NCI-H345 treated with DMSO at 0.1 percent for 48 hours (cell line): Measurements from ENCODE around the gene TIMM23B.
"Not testable (repeated sequence)": the region's sequence is repeated elsewhere in the genome, so short reads cannot be mapped to it uniquely, and the experiment has no call there.

Source experiments
- DNase-seq: peaks from one replicate; lab custom pipeline; 2025; ENCODE audit not compliant: unreplicated experiment; lab: John Stamatoyannopoulos, UW

The TIMM23B gene

DNA sequence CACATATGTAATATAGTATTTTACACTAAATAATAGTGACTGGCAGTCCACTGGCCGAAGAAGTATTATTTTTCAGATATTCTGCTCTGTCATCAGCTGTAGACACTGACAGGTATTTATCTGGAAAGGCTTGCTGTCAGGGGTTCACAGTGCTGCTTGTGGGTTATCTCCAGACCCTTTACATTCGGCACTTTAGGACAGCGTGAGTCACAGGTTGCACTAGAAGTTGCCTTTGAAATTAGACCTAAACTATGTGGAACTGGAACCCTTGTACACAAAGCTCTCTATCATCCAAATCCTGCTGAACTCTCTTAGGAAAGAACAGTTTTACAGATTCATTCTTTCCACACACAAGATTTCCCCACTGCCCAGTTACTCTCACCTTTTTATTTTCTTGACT is 30.2 kb downstream of the TIMM23B start:
- not testable (repeated sequence) for DNase-seq

DNA sequence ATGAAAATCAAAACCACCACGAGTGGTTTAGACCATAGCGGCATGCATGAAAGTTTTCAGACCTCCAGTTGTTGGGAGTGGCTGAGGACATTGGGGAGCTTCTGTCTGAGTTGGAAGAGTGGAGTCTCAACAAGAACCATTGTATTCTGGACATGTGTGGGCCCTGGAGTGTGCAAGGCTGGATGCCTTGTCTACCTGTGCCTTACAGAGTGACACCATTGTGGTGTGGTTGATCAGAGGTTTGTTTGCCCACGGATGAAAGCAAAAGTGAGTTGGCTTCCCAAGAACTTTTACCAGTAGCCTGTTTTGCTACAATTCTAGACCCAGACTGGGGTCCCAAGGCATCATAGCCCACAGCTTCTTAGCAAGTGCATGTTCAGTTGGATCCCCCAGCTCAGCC is 35.9 kb downstream of the TIMM23B start:
- not testable (repeated sequence) for DNase-seq

DNA sequence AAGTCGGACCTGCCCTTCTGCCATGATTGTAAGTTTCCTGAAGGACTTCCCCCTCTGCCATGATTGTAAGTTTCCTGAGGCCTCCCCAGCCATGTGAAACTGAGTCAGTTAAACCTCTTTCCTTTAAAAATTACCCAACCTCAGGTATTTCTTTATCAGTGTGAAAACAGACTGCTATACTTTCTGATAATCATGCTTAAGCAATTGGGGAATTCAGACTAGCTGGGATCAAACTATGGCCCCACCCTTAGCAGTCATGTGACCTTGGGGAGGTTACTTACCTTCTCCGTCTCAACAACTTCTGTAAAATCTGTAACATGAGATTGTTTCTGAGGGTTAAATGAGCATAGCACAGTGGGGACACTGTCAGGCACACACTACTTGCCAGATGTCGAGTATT is 45.4 kb downstream of the TIMM23B start:
- not testable (repeated sequence) for DNase-seq

DNA sequence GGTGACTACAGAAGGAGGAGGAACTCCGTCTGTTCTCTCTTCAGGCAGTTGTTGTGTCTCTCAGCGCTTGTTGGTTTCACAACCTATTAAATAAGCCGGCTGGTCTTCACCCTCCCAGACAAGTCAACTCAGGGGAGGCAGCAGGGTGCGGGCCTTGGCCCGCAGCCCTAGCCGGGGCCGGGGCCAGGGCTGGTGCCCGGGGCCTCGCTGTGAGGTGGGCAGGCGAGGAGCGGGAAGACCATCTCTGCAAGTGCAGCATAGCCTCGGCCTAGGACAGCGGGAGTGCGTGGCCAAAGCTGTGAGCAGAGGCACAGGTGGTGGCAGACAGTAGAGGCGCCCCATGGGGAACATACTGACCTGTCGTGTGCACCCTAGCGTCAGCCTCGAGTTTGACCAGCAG is 46.5 kb downstream of the TIMM23B start, which contains the start of gene AGAP6:
Gene AGAP6 (plus strand): TSS at position 31 of the 400 bp plus-strand sequence. CDS start 310 bp downstream, at position 341.
- not testable (repeated sequence) for DNase-seq

DNA sequence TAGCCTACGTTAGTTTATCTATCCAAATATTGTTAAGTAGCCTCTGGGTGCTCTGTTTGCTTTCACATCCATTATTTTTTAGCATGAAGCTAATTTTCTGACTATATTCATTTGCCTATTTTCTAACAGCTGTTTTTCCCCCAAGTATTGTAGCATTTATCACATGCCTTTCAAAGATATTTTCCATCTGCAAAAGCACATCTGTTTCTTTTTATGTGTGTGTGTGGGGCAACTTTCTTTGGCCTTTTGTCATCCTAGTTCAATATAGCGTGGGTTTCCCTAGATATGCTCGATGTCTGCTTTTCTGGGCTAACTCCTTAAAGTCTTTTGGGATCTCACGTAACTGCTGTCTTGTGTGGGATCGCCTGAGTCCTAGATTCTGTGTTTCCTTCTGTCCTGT is 53.5 kb downstream of the TIMM23B start:
- DNase-seq = not testable (repeated sequence)

DNA sequence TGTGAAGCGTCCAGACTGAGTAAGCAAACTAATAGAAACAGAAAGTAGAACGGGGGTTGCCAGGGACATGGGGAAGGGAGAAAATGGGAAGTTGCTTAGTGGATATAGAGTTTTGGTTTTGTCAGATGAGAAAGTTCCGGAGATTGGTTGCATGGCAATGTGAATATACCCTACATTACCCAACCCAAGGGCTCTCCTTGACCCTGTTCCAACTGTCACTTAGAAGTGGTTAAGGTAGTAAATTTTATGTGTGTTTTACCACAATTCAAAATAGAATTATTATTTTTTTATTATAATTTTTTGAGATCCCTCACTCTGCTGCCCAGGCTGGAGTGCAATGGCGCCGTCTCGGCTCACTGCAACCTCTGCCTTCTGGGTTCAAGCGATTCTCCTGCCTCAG is 72.2 kb downstream of the TIMM23B start:
- DNase-seq = not testable (repeated sequence)

DNA sequence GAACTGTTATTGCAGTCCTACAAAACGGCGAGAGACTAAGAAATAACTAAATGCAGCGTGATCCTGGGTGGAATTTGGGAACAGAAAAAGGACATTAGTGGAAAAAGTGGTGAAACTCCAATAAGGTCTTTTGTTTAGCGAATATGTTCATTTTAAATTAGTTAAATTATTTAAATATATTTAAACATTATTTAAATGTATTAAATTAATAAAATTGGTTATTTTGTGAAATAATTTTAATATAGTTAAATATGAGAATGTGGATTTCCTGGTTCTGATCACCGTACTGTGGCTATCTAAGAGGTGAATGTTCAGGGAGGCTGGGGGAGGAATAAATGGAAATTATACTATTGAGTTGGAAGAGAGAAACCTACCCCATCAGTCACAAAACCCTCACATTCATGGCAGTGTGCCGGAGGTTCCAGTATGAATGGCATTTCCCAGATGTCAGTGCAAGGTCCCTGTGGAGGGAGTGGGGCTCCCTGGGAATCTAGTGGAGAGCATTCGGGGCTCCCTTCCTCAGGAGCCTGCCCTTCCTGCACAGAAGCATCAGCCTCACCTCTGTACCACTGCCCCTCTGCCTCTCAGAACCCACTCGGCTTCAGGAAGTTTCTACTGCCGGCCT is 73.9 kb downstream of the TIMM23B start:
- DNase-seq = not testable (repeated sequence)

DNA sequence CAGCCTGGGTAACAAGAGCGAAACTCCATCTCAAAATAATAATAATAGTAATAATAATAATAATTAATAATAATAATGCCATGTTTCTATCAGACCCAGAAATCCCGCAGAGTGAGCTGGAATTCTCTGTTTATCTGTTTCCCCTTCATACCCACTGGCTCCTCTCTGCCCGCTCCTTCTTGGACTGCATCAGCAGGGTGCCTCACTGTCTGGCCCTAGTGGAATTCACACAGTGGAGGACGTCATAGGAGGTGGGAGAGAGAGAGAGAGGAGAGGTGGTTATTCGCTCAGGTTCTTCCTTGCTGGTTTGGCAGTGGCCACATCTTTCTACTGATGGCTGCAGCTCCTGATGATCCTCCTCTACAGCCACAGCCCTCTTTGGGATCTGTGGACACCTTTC is 75.1 kb downstream of the TIMM23B start:
- not testable (repeated sequence) for DNase-seq

DNA sequence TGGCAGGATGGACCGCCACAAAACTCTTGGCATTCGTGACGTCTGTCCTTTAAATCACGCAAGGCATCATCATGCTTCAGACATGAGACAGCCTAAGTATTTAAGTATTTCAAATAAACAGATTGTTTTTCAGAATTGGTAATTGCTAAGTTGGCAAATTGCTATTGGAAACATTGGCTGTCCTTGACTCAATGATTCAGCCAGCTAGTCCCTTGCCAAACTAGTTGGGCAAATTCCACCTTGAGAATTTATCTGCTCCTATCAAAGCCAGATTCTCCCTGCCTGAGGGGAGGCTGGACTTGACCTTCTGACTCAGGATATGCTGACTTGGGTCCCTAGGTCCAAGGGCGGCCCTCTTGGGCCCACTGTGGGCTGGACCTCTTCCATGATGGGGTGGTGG is 75.8 kb downstream of the TIMM23B start:
- not testable (repeated sequence) for DNase-seq

DNA sequence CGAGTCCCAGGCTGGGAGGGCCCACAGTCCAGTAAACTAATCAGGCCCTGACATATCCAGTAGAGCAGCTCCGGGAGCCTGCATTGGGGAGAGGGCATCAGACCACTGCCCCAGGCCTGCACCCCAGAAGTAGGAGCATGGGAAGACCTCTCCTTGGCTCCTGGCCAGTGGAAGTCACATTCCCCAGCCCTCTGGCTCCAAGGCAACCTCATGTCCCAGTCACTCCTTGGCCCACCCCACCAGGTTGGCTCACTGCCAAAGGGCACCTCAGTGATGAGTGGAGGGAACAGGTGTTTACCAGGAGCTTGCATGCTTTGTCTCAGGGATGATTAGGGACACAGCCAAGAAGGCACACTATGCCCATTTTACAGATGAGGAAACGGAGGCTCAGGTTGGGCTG is 77.4 kb downstream of the TIMM23B start:
- DNase-seq = not testable (repeated sequence)

DNA sequence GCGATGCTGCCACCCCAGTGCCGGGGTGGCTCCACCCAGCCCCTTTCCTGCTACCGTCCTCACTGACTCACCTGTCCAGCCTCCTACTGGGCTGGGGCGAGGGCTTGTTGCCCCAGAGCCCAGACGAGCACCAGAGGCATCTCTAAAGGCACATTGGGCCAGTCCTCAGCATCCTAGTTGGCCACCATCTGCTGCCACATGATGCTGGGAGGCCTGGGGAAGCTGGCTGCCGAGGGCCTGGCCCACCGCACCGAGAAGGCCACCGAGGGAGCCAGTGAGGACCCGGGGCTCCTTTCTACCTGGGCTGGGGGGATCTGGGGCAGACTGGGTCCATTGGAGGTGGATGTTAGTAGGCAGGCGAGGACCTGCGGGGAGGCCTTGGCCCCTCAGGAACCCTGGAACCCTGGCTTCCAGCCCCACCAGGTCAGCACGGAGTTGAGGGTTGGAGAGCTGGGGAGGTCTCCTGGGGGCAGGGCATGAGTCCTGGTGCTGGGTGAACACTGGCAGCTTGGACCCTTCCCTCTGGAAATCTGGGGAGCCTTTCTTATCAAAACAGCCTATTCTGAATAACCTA is 78.7 kb downstream of the TIMM23B start:
- not testable (repeated sequence) for DNase-seq

DNA sequence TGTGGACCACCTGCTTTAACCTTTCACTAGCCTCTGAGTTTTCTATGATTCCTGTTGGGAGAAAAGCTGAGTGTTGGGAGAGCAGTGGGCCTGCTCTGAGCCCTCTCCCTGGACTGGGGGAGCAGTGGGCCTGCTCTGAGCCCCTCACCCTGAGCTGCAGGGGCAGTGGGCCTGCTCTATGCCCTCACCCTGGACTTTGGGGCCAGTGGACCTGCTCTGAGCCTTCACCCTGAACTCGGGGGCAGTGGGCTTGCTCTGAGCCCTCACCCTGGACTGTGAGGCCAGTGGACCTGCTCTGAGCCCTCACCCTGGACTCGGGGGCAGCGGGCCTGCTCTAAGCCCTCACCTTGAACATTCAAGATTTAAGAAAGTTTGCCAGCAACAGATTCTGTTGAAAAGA is 79.8 kb downstream of the TIMM23B start:
- DNase-seq = no peak
